Smooth muscle cell (in vitro differentiated cells): ENCODE data around the gene DNAJA4. TPM values are rescaled to one million over a fixed set of nuclear protein-coding genes. Genes with fewer than 3 reads are reported as not detected.

ENCODE experiments used
- DNase-seq: peaks from one replicate; lab custom pipeline; 2025; ENCODE audit not compliant: unreplicated experiment; lab: John Stamatoyannopoulos, UW
- H2AFZ ChIP-seq: fragments of 200-600 bp; sonication (generic); 2 replicates; pipeline ENCODE4 v1.6.0; 2016; ENCODE audit warnings: antibody characterized with exemption, low read depth, mild to moderate bottlenecking
- H3F3A ChIP-seq: fragments of 200-600 bp; sonication (generic); 2 replicates; pipeline ENCODE4 v1.6.0; 2017; ENCODE audit warnings: antibody characterized with exemption, low read depth
- H3K27ac ChIP-seq: fragments of 200-600 bp; sonication (generic); 2 replicates; pipeline ENCODE4 v1.5.1; 2016; ENCODE audit warnings: low read depth, mild to moderate bottlenecking
- H3K27me3 ChIP-seq: fragments of 200-600 bp; sonication (generic); 2 replicates; pipeline ENCODE4 v1.6.1; 2016; ENCODE audit warnings: low read depth, mild to moderate bottlenecking
- H3K36me3 ChIP-seq: fragments of 200-600 bp; sonication (generic); 2 replicates; pipeline ENCODE4 v1.5.1; 2016; ENCODE audit warnings: low read depth
- H3K4me1 ChIP-seq: fragments of 200-600 bp; sonication (generic); 2 replicates; pipeline ENCODE4 v1.5.1; 2016; ENCODE audit warnings: low read depth
- H3K4me2 ChIP-seq: fragments of 200-600 bp; sonication (generic); 2 replicates; pipeline ENCODE4 v1.6.0; 2016; ENCODE audit warnings: mild to moderate bottlenecking
- H3K4me3 ChIP-seq: fragments of 200-600 bp; sonication (generic); 2 replicates; pipeline ENCODE4 v1.5.1; 2016; ENCODE audit warnings: mild to moderate bottlenecking
- H3K79me2 ChIP-seq: fragments of 200-600 bp; sonication (generic); 2 replicates; pipeline ENCODE4 v1.6.0; 2016; ENCODE audit warnings: low read depth, mild to moderate bottlenecking
- H3K9ac ChIP-seq: fragments of 200-600 bp; sonication (generic); 2 replicates; pipeline ENCODE4 v1.6.0; 2016; ENCODE audit warnings: low read depth
- H3K9me3 ChIP-seq: fragments of 200-600 bp; sonication (generic); replicated peaks from 2 replicates; pipeline ENCODE4 v1.5.1; 2016; ENCODE audit warnings: low read depth
- H4K20me1 ChIP-seq: fragments of 200-600 bp; sonication (generic); 2 replicates; pipeline ENCODE4 v1.6.0; 2016; ENCODE audit warnings: low read depth
- WGBS: methylation state at CpG from one replicate; pipeline ENCODE4 v1.1.7; 2016; ENCODE audit warnings: low lambda C conversion rate; 5-methylcytosine and 5-hydroxymethylcytosine counted together
- polyA plus RNA-seq: library from polyadenylated mRNA; unstranded; fragments of >200 nt; fragmentation: Nextera tagmentation; extraction: Ambion mirVana; gene quantifications from 2 replicates; pipeline ENCODE4 v1.2.1, GENCODE V29; 2016
- total RNA-seq: library from RNA; depleted of rRNA; stranded (reverse); fragments of >200 nt; gene quantifications from 2 replicates; pipeline ENCODE4 v1.2.3, GENCODE V29; 2014
- TF ChIP-seq, protein P1 (sequence below): fragments of 200-600 bp; sonication (generic); IDR thresholded peaks from 2 replicates; pipeline ENCODE4 v1.5.1; 2017; ENCODE audit warnings: borderline replicate concordance, mild to moderate bottlenecking, antibody characterized with exemption; ENCODE audit not compliant: insufficient read depth, poor library complexity, severe bottlenecking

DNAJA4 gene
- total and polyA plus RNA-seq, 2 experiments from 2014 or later = 2.7 to 4.0 TPM

DNA sequence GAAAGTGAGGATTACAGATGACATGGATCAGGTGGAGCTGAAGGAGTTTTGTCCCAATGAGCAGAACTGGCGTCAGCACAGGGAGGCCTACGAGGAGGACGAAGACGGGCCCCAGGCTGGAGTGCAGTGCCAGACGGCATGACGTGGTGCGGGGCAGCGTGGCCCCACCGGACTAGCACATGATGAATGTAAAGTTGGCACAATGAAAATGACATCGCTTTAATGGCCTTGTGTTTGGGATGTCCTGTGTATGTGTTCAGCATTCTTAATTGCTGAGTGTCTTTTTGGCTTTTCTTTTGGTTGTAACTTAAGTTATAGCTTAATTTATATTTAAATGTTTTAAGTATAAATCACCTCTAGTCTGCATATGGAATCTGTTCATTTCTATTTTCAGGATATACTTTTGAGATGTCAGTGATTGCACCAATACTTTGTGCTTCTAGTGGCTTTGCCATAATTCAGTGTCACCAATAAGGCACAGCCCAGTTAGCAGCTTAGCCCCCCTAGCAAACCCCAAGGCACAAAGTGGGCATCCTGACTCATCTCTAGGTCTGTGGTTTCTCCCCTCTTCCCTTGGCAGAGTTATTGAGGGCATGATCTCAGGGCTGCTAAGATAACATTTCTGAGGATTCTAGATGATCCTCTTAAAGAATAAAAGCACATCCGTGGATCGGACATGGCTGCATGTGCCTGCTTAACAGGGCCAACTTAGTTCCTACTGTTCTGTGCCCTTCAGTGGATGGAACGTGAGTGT lies 16.1 kb downstream of the DNAJA4 start:
- Histone ChIP-seq H4K20me1 (no peaks in the 10 kb centered on the region), H3K79me2 (no peaks in the 10 kb centered on the region), H3K4me3 (no peak overlapping the region), H3K9ac (no peak overlapping the region), H3K4me2 (no peak overlapping the region), H3K27ac (no peak overlapping the region), H3F3A (no peaks in the 10 kb centered on the region), H3K4me1 (no peaks in the 10 kb centered on the region), H3K9me3 (no peaks in the 10 kb centered on the region), H2AFZ (no peak overlapping the region), H3K36me3 (peaks cover 16% of the 10 kb centered on the region), H3K27me3 (no peaks in the 10 kb centered on the region)
- DNase-seq = no peak
- TF ChIP-seq, protein P1, sequence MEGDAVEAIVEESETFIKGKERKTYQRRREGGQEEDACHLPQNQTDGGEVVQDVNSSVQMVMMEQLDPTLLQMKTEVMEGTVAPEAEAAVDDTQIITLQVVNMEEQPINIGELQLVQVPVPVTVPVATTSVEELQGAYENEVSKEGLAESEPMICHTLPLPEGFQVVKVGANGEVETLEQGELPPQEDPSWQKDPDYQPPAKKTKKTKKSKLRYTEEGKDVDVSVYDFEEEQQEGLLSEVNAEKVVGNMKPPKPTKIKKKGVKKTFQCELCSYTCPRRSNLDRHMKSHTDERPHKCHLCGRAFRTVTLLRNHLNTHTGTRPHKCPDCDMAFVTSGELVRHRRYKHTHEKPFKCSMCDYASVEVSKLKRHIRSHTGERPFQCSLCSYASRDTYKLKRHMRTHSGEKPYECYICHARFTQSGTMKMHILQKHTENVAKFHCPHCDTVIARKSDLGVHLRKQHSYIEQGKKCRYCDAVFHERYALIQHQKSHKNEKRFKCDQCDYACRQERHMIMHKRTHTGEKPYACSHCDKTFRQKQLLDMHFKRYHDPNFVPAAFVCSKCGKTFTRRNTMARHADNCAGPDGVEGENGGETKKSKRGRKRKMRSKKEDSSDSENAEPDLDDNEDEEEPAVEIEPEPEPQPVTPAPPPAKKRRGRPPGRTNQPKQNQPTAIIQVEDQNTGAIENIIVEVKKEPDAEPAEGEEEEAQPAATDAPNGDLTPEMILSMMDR = no peak
- 96% methylated on average over 13 of the region's 13 CpGs for WGBS

DNA sequence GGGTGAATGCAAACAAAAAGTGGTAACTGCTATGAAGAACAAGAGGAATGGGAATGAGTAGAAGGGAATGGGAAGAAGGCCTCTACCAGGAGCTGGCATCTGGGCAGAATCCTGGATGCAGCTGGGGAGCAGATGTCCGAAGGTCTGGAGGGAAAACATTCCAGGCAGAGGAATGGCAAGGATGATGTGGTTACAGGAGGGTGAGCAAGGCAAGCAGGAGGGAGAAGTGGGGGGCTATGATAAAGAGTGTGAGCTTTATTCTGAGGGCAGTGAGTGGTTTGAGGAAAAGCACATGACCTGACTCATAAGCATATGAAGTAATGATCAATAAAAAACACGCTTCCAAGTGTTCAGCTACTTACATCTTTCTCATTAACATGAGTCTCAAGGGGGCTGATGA lies 18.0 kb downstream of the DNAJA4 start:
- no peaks in the 10 kb centered on the region for H4K20me1 ChIP-seq
- no peak for DNase-seq
- no peaks in the 10 kb centered on the region for H3K79me2 ChIP-seq
- H3K9me3 ChIP-seq = no peaks in the 10 kb centered on the region
- H3K27ac ChIP-seq = no peak overlapping the region
- H3K27me3 ChIP-seq = no peaks in the 10 kb centered on the region
- peaks cover 16% of the 10 kb centered on the region for H3K36me3 ChIP-seq
- no peaks in the 10 kb centered on the region for H3K4me1 ChIP-seq
- H2AFZ ChIP-seq = no peak overlapping the region
- H3F3A ChIP-seq = no peaks in the 10 kb centered on the region
- H3K4me2 ChIP-seq = no peak overlapping the region
- H3K9ac ChIP-seq = no peak overlapping the region
- TF ChIP-seq, protein P1 = no peak
- 97% methylated on average over 2 of the region's 2 CpGs for WGBS
- H3K4me3 ChIP-seq = no peak overlapping the region

DNA sequence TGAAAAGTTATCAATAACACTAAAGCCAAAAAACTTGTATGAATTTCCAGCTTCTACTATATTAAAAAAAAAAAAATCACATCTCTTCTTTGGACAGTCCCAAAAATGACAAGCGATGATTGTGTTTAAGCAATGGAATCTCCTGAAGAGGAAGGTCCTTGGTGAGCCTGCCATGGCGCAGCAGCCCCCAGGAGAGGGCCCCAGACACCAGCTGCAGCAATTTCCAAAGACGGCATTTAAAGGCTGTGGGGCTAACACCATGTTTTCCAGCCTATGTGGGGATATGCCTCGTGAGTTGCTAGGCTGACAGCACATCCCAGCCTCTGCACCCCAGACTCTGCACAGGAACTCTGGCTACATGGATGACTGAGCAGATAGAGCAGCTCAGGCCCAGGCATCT lies 20.4 kb downstream of the DNAJA4 start:
- H4K20me1 ChIP-seq = no peaks in the 10 kb centered on the region
- no peak for DNase-seq
- H3K36me3 ChIP-seq = peaks cover 16% of the 10 kb centered on the region
- TF ChIP-seq, protein P1 = no peak
- H3K27me3 ChIP-seq = no peaks in the 10 kb centered on the region
- H3F3A ChIP-seq = no peaks in the 10 kb centered on the region
- no peak overlapping the region for H2AFZ ChIP-seq
- H3K4me2 ChIP-seq = no peak overlapping the region
- WGBS = 90% methylated on average over 4 of the region's 4 CpGs
- H3K27ac ChIP-seq = no peak overlapping the region
- H3K9me3 ChIP-seq = no peaks in the 10 kb centered on the region
- no peaks in the 10 kb centered on the region for H3K79me2 ChIP-seq
- no peak overlapping the region for H3K4me3 ChIP-seq
- no peak overlapping the region for H3K9ac ChIP-seq
- H3K4me1 ChIP-seq = no peaks in the 10 kb centered on the region

DNA sequence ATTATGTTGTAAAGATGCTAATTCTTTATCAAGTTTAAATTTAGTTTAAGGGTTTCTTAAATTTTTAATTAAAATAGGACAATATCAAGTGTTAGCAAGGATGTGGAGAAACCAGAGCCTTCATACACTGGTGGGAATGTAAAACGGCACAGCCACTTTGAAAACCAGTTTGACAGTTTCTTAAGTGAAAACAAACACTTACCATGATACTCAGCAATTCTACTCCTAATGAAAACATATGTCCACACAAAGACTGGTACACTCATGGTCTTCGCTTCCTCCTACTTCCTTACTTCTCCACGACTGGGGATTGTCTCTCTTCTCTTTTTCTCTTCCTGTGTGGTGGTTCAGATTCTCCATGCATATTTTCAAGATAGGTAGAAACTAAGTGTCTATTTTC lies 25.9 kb downstream of the DNAJA4 start:
- H3K27ac ChIP-seq = no peak overlapping the region
- H3K9me3 ChIP-seq = no peaks in the 10 kb centered on the region
- H3F3A ChIP-seq = no peaks in the 10 kb centered on the region
- WGBS = 93% methylated on average over 3 of the region's 3 CpGs
- H2AFZ ChIP-seq = no peak overlapping the region
- no peaks in the 10 kb centered on the region for H3K79me2 ChIP-seq
- no peak overlapping the region for H3K9ac ChIP-seq
- no peaks in the 10 kb centered on the region for H3K4me1 ChIP-seq
- DNase-seq = no peak
- H3K27me3 ChIP-seq = no peaks in the 10 kb centered on the region
- H4K20me1 ChIP-seq = no peaks in the 10 kb centered on the region
- H3K4me2 ChIP-seq = no peak overlapping the region
- TF ChIP-seq, protein P1 = no peak
- no peaks in the 10 kb centered on the region for H3K36me3 ChIP-seq
- H3K4me3 ChIP-seq = no peak overlapping the region
